Cardiac muscle cell (in vitro differentiated cells and primary cell): ENCODE results near the gene KIF20A. TPM values are rescaled to one million over a fixed set of nuclear protein-coding genes. Genes with fewer than 3 reads are reported as not detected.
"Not testable (repeated sequence)": the region's sequence is repeated elsewhere in the genome, so short reads cannot be mapped to it uniquely, and the experiment has no call there.

Experiments used
- DNase-seq, 2 donors: peaks; one replicate each; pipeline versions ENCODE4 v3.0.0 to v3.0.0-alpha.2; 2010 to 2017; ENCODE audit warnings: low read depth in 1 of 2, low spot score in 1 of 2
- H3K27ac ChIP-seq: fragments of 200-600 bp; sonication (generic); 2 replicates; pipeline ENCODE4 v1.5.1; 2016
- H3K27me3 ChIP-seq: fragments of 200-600 bp; sonication (generic); 2 replicates; pipeline ENCODE4 v1.6.0; 2016; ENCODE audit warnings: control low read depth
- H3K36me3 ChIP-seq: fragments of 200-600 bp; sonication (generic); 2 replicates; pipeline ENCODE4 v1.5.1; 2016; ENCODE audit warnings: control low read depth
- H3K4me1 ChIP-seq: fragments of 200-600 bp; sonication (generic); 2 replicates; pipeline ENCODE4 v1.8.1; 2017; ENCODE audit warnings: low read depth, mild to moderate bottlenecking, mixed run types
- H3K4me3 ChIP-seq: fragments of 200-600 bp; sonication (generic); 2 replicates; pipeline ENCODE4 v1.5.1; 2016; ENCODE audit warnings: mild to moderate bottlenecking
- H3K9me3 ChIP-seq: fragments of 200-600 bp; sonication (generic); 2 replicates; pipeline ENCODE4 v1.5.1; 2017; ENCODE audit warnings: low read depth, mild to moderate bottlenecking, control low read depth
- polyA plus RNA-seq: library from polyadenylated mRNA; unstranded; fragments of >200 nt; fragmentation: Nextera tagmentation; extraction: Ambion mirVana; gene quantifications from 2 replicates; pipeline ENCODE4 v1.2.1, GENCODE V29; 2016
- total RNA-seq: library from RNA; depleted of rRNA; stranded (reverse); fragments of >200 nt; gene quantifications from 2 replicates; pipeline ENCODE4 v1.2.3, GENCODE V29; 2016
- TF ChIP-seq, protein P1 (sequence below): IDR thresholded peaks from 2 replicates; pipeline ENCODE4 v1.5.1; 2012; ENCODE audit warnings: low read depth, mild to moderate bottlenecking, low read length

KIF20A gene
- total and polyA plus RNA-seq, 2 experiments from 2014 or later, result 7.2 to 106 TPM

DNA sequence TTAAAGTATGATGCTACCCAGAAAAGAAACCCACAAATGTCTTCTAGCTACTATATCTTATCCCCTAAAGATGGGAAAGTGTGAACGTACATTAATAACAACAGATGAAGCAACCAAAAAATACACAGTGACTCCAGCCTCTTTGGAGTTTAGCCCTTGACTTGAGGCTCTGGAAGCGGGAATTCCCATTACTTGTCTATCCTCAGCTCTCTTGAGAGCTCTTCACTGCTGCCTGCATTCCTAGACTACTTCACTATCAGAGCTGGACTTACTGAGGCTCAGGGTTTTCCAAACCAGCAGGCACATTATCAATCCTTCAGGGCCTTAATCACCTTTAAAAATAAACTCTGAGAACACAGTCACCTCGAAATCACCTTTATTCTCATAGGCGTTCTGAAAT is 38.6 kb upstream of the KIF20A start:
- Histone ChIP-seq H3K27me3 (no peaks in the 10 kb centered on the region), H3K36me3 (no peaks in the 10 kb centered on the region), H3K4me1 (peaks cover 12% of the 10 kb centered on the region), H3K4me3 (no peak overlapping the region), H3K27ac (peak overlapping the region; percentile 42), H3K9me3 (no peaks in the 10 kb centered on the region)
- DNase-seq, result peak in 1 of 2 donors; percentile 41
- TF ChIP-seq, protein P1, sequence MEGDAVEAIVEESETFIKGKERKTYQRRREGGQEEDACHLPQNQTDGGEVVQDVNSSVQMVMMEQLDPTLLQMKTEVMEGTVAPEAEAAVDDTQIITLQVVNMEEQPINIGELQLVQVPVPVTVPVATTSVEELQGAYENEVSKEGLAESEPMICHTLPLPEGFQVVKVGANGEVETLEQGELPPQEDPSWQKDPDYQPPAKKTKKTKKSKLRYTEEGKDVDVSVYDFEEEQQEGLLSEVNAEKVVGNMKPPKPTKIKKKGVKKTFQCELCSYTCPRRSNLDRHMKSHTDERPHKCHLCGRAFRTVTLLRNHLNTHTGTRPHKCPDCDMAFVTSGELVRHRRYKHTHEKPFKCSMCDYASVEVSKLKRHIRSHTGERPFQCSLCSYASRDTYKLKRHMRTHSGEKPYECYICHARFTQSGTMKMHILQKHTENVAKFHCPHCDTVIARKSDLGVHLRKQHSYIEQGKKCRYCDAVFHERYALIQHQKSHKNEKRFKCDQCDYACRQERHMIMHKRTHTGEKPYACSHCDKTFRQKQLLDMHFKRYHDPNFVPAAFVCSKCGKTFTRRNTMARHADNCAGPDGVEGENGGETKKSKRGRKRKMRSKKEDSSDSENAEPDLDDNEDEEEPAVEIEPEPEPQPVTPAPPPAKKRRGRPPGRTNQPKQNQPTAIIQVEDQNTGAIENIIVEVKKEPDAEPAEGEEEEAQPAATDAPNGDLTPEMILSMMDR, result no peak

DNA sequence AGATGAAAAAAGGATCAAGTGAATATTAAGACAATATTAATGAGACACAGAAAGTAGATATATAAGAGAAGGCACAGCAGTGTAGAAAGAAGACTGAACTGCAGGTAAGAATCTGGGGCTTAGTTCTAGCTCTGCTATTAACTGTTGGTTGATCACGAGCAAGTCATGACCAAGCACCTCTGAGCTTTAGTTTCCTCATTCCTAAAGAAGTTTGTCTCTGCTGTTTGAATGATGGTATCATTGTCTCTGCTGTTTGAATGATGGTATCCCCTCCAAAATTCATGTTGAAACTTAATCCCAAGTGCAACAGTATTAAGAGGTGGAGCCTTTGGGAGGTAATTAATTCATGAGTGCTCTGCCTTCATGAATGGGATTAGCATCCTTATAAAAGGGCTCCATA is 37.2 kb upstream of the KIF20A start:
- Histone ChIP-seq H3K4me3 (no peak overlapping the region), H3K9me3 (no peaks in the 10 kb centered on the region), H3K36me3 (no peaks in the 10 kb centered on the region), H3K4me1 (peaks cover 12% of the 10 kb centered on the region), H3K27ac (no peak overlapping the region), H3K27me3 (no peaks in the 10 kb centered on the region)
- TF ChIP-seq, protein P1, result no peak
- no peak for DNase-seq

DNA sequence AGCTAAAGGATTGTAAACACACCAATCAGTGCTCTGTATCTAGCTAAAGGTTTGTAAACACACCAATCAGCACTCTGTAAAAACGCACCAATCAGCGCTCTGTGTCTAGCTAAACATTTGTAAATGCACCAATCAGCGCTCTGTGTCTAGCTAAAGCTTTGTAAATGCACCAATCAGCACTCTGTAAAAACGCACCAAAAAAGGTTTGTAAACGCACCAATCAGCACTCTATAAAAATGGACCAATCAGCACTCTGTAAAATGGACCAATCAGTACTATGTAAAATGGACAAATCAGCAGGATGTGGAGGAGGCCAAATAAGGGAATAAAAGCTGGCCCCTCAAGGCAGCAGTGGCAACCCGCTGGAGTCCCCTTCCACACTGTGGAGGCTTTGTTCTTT is 35.3 kb upstream of the KIF20A start:
- H3K4me1 ChIP-seq, result peaks cover 12% of the 10 kb centered on the region
- not testable (repeated sequence) for DNase-seq, H3K9me3 ChIP-seq, H3K27me3 ChIP-seq, H3K36me3 ChIP-seq, H3K4me3 ChIP-seq, H3K27ac ChIP-seq

DNA sequence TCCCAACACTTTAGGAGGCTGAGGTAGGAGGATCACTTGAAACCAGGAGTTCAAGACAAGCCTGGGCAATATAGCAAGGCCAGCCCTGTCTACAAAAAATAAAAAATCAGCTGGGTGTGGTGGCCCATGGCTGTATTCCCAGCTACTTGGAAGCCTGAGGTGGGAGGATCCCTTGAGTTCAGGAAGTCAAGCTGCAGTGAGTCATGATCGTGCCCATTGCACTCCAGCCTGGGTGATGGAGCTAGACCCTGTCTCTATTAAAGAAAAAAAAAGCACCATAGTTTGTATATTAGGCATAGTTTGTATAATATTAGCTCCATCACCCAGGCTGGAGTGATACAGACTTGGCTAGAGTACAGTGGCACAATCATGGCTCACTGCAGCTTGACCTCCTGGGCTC is 30.1 kb upstream of the KIF20A start:
- Histone ChIP-seq H3K9me3 (no peaks in the 10 kb centered on the region), H3K27ac (no peak overlapping the region), H3K4me1 (no peaks in the 10 kb centered on the region), H3K27me3 (peaks cover 3% of the 10 kb centered on the region), H3K4me3 (no peak overlapping the region), H3K36me3 (no peaks in the 10 kb centered on the region)
- TF ChIP-seq, protein P1, result no peak
- peak in 1 of 2 donors; percentile 87 for DNase-seq

DNA sequence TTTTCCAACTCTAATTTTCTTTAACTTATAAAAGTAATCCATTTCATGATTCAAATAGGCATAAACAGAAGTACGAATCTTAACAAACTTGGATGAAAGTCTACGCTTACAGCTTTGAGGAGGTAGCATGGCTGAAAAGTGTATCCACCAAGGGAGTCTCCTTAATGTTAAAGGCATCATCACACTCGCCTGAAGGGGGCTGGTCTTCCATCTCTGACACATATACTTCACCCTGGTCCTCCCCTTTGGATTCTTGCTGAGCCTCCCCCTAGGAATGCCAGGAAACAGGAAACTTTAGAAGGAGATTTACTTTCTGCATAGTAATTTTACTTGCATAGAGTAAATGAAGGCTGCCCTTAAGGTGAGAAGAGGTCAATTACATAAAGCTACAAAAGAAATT is 29.4 kb upstream of the KIF20A start:
- TF ChIP-seq, protein P1, result peak; percentile 9
- no peaks in the 10 kb centered on the region for H3K9me3 ChIP-seq
- H3K4me1 ChIP-seq, result no peaks in the 10 kb centered on the region
- peak in 1 of 2 donors; percentile 23 for DNase-seq
- peaks cover 3% of the 10 kb centered on the region for H3K27me3 ChIP-seq
- H3K4me3 ChIP-seq, result no peak overlapping the region
- no peak overlapping the region for H3K27ac ChIP-seq
- no peaks in the 10 kb centered on the region for H3K36me3 ChIP-seq

DNA sequence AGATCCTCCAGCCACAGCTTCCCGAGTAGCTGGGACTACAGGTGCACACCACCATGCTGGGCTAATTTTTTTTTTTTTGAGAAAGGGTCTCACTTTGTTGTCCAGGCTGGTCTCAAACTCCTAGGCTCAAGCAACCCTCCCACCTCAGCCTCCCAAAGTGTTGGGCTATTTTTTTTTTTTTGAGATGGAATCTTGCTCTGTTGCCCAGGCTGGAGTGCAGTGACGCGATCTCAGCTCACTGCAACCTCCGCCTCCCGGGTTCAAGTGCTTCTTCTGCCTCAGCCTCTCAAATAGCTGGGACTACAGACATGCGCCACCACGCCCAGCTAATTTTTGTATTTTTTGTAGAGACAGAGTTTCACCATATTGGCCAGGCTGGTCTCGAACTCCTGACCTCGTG is 22.9 kb upstream of the KIF20A start:
- H3K36me3 ChIP-seq, result peaks cover 43% of the 10 kb centered on the region
- not testable (repeated sequence) for H3K4me1 ChIP-seq, H3K27ac ChIP-seq, H3K9me3 ChIP-seq, DNase-seq, H3K27me3 ChIP-seq, H3K4me3 ChIP-seq

DNA sequence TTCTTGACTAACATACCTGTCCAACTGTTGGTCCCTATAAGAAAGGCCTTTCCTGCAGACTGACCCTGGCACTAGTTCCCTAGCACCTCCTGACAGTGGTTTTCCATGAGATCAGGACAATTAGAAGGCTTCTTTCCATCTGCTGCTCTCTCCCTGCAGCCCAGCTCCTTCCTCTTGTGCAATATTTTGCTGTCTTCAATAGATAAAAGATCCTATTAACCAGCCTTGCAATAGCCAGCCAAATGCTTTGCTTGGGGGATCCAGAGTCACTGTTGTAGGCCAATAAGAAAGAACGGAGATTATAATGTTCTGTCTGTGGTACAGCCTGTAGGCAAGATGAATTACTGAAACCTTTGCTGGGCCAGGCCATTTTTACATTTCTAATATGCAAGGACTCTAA is 21.3 kb upstream of the KIF20A start:
- Histone ChIP-seq H3K27ac (no peak overlapping the region), H3K27me3 (peaks cover 2% of the 10 kb centered on the region), H3K36me3 (peaks cover 58% of the 10 kb centered on the region), H3K9me3 (no peaks in the 10 kb centered on the region), H3K4me3 (no peak overlapping the region), H3K4me1 (no peaks in the 10 kb centered on the region)
- TF ChIP-seq, protein P1, result no peak
- DNase-seq, result peak in 1 of 2 donors; percentile 44
